Measurements from ENCODE around the gene CACNA1G.

CACNA1G gene

DNA sequence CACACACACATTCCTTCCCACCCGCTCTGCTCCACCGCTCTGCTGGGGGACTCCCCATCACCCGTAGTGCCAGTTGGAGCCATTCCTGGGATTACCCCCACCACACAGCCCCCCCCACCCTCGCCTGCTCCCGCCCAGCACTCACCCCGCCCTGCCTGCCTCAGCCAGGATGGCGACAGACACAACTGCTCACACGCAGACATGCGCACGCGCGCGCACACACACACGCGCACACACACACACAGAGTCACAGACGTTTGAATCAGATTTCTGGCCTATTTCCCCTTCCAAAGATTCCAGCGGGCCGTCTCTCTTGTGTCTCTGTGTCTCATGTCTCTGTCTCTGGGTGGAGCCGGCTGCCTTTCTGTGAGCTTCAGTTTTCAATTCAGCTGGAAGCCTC lies 4.4 kb downstream of the CACNA1G start:
- TF ChIP-seq MYC (IDR thresholded peaks at IDR 0.05; ENCODE audit: low read depth, low read length): no peak
- TF ChIP-seq, protein P1, sequence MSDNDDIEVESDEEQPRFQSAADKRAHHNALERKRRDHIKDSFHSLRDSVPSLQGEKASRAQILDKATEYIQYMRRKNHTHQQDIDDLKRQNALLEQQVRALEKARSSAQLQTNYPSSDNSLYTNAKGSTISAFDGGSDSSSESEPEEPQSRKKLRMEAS (IDR thresholded peaks at IDR 0.05; ENCODE audit: low read depth, low read length): no peak
- no peak for TF ChIP-seq POLR2A (IDR thresholded peaks at IDR 0.05; ENCODE audit: extremely low read depth, insufficient read length)
- TF ChIP-seq, protein P2, sequence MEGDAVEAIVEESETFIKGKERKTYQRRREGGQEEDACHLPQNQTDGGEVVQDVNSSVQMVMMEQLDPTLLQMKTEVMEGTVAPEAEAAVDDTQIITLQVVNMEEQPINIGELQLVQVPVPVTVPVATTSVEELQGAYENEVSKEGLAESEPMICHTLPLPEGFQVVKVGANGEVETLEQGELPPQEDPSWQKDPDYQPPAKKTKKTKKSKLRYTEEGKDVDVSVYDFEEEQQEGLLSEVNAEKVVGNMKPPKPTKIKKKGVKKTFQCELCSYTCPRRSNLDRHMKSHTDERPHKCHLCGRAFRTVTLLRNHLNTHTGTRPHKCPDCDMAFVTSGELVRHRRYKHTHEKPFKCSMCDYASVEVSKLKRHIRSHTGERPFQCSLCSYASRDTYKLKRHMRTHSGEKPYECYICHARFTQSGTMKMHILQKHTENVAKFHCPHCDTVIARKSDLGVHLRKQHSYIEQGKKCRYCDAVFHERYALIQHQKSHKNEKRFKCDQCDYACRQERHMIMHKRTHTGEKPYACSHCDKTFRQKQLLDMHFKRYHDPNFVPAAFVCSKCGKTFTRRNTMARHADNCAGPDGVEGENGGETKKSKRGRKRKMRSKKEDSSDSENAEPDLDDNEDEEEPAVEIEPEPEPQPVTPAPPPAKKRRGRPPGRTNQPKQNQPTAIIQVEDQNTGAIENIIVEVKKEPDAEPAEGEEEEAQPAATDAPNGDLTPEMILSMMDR (IDR thresholded peaks at IDR 0.05; ENCODE audit: low read depth, low read length): no peak
- DNase-seq (ENCODE audit: low read depth): peak; percentile 28
- no peak overlapping the region for H3K4me3 ChIP-seq (ENCODE audit: low read depth, low read length)

DNA sequence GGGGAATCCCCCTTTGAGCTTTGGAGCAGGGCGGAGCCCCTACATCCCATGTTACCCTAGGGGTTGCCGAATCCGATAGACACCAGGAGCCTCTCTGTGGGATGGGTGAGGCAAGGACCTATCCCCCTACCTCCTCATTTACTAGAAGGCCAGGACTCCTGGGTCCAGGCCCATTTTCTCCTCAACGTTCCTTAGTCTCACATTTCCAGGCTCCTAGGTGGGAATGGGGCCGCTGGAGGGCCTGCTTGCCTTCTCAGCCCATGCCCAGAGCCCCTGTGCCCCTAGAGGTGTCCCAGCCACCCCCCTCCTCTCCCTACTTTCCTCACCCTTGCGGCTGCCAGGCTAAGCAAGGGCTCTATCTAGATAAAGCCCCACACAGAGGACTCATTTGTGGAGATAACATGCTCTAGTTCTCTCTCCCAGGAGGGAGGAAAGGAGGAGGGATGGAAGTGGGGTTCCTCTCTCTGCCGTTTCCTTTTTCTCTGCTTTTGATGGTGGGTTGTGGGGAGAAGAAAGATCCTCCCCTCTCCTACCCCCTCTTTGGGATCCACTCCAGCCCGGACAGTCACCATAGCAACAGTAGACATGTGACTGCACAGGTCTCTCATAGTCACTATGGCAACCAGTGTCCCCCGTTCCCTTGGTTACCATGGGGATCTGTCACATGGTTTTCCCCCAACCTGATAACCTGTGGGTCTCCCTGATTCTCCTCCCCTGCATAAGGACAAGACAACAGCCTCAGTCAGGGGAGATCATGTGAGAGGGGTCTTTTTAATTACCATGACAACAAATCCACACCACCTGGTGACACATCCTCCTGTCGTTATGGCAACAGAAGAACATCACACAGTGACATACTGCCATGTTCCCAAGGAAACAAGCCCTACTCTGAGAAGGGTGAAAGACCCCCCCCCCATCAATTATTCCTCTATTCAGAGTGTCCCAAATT lies 5.2 kb downstream of the CACNA1G start:
- TF ChIP-seq, protein P1 (IDR thresholded peaks at IDR 0.05; ENCODE audit: low read depth, low read length): no peak
- TF ChIP-seq, protein P2 (IDR thresholded peaks at IDR 0.05; ENCODE audit: low read depth, low read length): no peak
- TF ChIP-seq MYC (IDR thresholded peaks at IDR 0.05; ENCODE audit: low read depth, low read length) (no peak), POLR2A (IDR thresholded peaks at IDR 0.05; ENCODE audit: extremely low read depth, insufficient read length) (no peak)
- DNase-seq (ENCODE audit: low read depth): no peak
- H3K4me3 ChIP-seq (ENCODE audit: low read depth, low read length): no peak overlapping the region

DNA sequence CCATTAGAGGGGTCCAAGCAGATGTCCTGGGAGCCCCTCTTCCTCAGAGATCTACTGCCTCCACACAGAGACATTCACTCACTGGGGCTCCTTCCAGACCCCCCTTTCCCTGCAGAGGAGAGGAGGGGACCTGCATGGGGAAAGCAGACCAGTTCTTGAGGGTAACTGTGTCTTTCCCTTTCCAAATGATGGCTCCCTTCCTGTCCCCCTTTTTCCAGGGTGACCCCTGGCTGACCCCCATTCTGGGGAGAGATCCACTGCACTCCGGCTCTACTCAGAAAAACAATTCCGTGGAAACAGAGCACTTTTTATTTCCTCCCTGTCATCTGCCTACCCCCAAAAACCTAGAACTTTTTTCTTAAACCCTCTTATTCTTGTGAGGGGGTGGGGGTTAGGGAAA lies 6.4 kb downstream of the CACNA1G start:
- TF ChIP-seq MYC (IDR thresholded peaks at IDR 0.05; ENCODE audit: low read depth, low read length) (no peak), POLR2A (IDR thresholded peaks at IDR 0.05; ENCODE audit: extremely low read depth, insufficient read length) (no peak)
- TF ChIP-seq, protein P1 (IDR thresholded peaks at IDR 0.05; ENCODE audit: low read depth, low read length): no peak
- TF ChIP-seq, protein P2 (IDR thresholded peaks at IDR 0.05; ENCODE audit: low read depth, low read length): no peak
- no peak overlapping the region for H3K4me3 ChIP-seq (ENCODE audit: low read depth, low read length)
- no peak for DNase-seq (ENCODE audit: low read depth)

DNA sequence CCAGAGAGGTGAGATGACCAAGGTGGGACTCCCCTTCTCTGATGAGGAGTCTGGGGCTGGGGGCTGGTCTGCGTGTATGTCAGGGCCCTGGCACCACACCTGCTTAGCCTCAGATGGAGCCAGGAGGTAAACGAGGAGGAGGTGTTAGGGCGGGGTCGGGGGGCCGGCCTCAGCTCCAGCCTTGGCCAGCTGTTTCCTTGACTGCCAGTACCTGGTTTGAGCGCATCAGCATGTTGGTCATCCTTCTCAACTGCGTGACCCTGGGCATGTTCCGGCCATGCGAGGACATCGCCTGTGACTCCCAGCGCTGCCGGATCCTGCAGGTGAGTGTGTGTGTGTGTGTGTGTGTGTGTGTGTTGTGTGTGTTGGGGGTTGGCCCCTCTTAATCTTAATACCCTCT lies 8.1 kb downstream of the CACNA1G start:
- H3K4me3 ChIP-seq (ENCODE audit: low read depth, low read length): no peak overlapping the region
- DNase-seq (ENCODE audit: low read depth): no peak
- TF ChIP-seq, protein P2 (IDR thresholded peaks at IDR 0.05; ENCODE audit: low read depth, low read length): no peak
- no peak for TF ChIP-seq MYC (IDR thresholded peaks at IDR 0.05; ENCODE audit: low read depth, low read length)
- TF ChIP-seq, protein P1 (IDR thresholded peaks at IDR 0.05; ENCODE audit: low read depth, low read length): no peak
- TF ChIP-seq POLR2A (IDR thresholded peaks at IDR 0.05; ENCODE audit: extremely low read depth, insufficient read length): no peak

DNA sequence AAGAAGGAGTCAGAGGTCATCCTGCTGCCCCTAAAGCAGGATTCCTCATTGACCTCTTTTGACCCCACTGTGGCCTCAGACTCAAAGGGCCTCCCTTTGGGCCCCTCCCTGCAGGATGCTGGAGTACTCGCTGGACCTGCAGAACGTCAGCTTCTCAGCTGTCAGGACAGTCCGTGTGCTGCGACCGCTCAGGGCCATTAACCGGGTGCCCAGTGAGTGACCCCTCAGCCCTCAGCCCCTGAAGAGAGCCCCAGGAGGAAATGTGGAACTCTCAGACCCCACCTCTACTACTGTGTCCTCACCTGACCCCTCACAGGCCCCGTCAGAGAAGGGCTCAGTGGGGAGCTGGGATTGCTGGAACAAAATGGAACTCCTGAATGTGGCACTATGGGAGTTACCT lies 9.1 kb downstream of the CACNA1G start:
- TF ChIP-seq MYC (IDR thresholded peaks at IDR 0.05; ENCODE audit: low read depth, low read length) (no peak), POLR2A (IDR thresholded peaks at IDR 0.05; ENCODE audit: extremely low read depth, insufficient read length) (no peak)
- TF ChIP-seq, protein P1 (IDR thresholded peaks at IDR 0.05; ENCODE audit: low read depth, low read length): no peak
- TF ChIP-seq, protein P2 (IDR thresholded peaks at IDR 0.05; ENCODE audit: low read depth, low read length): no peak
- H3K4me3 ChIP-seq (ENCODE audit: low read depth, low read length): no peak overlapping the region
- DNase-seq (ENCODE audit: low read depth): no peak
